ENCODE measurements around the gene CEP170B.
"Not testable (repeated sequence)": the region's sequence is repeated elsewhere in the genome, so short reads cannot be mapped to it uniquely, and the experiment has no call there.

CEP170B gene

DNA sequence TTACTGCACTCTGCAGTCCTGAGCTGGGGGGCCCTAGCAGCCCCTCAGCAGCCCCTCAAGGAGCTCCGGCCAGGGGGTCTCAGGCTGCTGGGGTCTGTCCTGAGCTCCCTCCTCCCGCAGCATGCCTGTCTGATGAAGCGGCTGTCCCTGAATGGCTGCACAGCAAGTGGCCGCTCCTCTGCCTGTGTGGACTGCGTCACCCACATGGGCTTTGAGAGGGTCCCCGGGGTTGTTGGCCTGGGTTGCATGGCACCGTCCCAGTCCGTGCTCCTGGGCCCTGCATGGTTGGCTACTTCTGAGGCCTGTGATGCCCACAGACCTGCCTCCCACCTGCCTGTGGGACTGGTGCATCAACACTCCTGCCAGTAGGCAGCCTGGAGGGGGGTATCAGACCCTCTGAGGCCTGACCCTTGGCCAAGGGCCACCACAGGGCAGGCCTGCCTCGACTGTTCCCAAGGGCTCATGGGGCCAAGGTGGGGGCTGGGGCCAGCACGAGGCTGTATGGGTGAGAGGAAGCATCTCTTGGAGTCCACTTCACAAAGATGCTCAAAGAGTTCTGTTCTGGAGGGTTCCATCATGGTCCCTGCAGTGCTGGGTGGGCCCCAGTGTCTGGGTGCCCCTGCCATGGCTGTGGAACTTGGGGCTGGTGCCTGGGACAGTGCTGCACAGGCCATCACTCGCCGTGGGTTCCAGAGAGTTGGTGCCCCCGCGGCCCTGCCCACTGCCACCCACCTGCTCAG is 12.2 kb downstream of the CEP170B start:
- DNase-seq (ENCODE audit: low read depth in 2 of 2, low spot score in 1 of 2) = no peak

GRCh38 chr14:104877806-104878550 is 12.9 kb downstream of the CEP170B start:
- no peak for DNase-seq (ENCODE audit: low read depth in 2 of 2, low spot score in 1 of 2)

DNA sequence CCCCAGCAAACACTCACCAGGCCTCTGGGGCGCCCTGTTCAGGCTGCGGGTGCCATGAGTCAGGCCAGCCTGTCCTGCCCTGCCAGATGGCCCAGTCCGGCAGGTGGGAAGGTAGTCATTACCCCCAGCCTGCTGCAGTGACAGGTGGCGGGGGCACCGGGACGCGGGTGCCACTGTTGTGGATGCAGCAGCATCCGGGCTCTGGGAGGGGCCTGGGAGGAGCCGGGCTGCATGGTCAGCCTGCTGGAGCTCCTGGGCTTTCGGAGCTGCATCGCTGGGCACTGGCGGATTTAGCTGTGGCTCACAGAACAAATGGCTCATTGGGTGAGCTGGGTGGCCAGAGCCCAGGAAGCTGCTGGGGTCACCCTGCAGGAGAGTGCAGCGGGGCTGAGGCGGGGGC is 13.5 kb downstream of the CEP170B start:
- DNase-seq (ENCODE audit: low read depth in 2 of 2, low spot score in 1 of 2) = no peak

DNA sequence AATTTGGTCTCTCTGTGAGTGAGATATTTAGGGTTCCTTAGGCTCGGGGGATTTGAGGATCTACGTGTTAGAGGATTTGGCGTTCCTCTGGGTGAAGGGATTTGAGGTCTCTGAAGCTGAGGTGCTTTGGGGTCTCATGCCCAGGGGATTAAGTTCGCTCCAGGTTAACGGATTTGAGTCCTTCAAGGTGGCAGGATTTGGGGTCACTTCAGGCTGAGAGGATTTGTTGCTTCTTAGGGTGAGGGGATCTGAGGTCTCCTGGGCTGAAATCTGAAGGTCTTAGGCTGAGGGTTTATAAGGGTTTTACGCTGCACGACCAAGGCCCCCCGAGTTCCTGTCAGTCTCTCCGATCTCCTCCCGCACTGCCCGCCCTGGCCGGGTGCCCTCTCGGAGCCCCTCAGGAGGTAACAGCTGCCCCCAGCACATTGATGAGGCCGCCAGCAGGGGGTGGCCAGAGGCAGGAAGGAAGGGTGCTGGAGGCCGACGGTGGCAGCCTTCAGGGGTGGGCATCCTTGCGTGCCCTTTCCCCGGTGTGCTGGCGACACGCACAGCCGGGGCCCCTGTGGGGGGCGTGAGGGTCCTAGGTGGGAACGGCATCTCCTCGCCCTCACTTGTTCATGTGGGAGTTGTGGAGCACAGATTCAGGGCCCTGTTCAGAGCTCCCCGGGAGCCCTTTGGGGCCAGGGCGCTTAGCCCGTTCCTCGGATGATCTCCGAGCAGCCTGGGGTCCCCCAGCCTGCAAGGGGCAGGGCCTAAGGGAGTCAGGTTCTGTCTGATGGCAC is 14.3 kb downstream of the CEP170B start:
- no peak for DNase-seq (ENCODE audit: low read depth in 2 of 2, low spot score in 1 of 2)

DNA sequence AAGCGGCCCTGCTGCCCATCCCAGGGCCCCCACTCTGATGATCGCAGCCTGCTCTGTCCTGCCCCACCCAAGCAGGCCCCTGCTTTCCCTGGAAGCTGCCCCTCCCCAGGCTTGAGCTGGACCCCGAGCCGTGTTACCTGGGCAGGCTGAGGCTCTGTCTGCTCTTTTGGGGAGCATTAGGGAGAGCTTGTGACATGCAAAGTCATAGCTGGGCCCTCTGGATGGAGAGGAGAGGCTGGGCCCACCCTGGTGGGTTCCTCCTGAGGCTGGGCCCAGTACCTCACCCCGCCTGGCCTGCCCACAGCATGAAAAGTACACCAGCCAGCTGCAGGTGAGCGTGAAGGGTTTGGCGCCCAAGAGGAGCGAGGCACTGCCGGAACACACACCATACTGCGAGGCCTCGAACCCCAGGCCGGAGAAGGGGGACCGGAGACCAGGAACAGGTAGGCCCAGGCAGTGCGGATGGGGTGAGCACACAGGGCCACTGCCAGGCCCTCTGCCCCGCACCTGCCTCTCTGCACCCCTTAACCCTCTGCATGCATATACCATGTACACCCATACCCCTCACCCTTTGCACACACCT is 15.0 kb downstream of the CEP170B start:
- DNase-seq (ENCODE audit: low read depth in 2 of 2, low spot score in 1 of 2) = no peak

DNA sequence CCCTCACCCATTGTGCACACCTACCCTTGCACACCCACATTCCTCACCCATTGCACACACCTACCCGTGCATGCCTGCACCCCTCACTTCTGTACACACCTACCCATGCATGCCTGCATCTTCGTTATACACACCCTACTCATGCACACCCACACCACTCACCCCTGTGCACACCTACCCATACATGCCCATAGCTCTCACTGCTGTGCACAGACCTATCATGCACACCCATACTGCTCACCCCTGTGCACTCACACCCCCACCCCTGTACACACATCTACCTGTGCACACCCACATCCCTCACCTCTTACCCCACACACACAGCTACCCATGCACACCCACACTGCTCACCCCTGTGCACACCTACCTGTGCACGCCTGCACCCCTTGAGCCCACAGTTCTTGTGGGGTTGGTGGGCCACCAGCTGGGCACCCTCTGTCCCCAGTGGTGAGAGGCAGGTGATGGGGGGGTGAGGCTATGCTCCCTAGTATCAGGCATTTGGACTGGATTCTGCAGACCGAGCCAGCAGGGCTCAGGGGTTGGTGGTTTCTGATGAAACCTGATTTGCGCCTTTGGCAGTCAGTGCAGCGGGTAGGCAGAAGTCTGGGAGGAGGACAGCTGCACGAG is 15.6 kb downstream of the CEP170B start:
- no peak for DNase-seq (ENCODE audit: low read depth in 2 of 2, low spot score in 1 of 2)

- DNase-seq (ENCODE audit: low read depth in 2 of 2, low spot score in 1 of 2) = no peak
Observed at GRCh38 chr14:104881369-104881979, 16.4 kb downstream of the CEP170B start.

- no peak for DNase-seq (ENCODE audit: low read depth in 2 of 2, low spot score in 1 of 2)
Observed at GRCh38 chr14:104882325-104882973, 17.4 kb downstream of the CEP170B start.

GRCh38 chr14:104882991-104883660 is 18.1 kb downstream of the CEP170B start:
- DNase-seq (ENCODE audit: low read depth in 2 of 2, low spot score in 1 of 2) = no peak

- DNase-seq (ENCODE audit: low read depth in 2 of 2, low spot score in 1 of 2) = no peak
Observed at GRCh38 chr14:104883681-104884361, 18.8 kb downstream of the CEP170B start.

- DNase-seq (ENCODE audit: low read depth in 2 of 2, low spot score in 1 of 2) = not testable (repeated sequence)
Observed at GRCh38 chr14:104884381-104884780, 19.3 kb downstream of the CEP170B start.

DNA sequence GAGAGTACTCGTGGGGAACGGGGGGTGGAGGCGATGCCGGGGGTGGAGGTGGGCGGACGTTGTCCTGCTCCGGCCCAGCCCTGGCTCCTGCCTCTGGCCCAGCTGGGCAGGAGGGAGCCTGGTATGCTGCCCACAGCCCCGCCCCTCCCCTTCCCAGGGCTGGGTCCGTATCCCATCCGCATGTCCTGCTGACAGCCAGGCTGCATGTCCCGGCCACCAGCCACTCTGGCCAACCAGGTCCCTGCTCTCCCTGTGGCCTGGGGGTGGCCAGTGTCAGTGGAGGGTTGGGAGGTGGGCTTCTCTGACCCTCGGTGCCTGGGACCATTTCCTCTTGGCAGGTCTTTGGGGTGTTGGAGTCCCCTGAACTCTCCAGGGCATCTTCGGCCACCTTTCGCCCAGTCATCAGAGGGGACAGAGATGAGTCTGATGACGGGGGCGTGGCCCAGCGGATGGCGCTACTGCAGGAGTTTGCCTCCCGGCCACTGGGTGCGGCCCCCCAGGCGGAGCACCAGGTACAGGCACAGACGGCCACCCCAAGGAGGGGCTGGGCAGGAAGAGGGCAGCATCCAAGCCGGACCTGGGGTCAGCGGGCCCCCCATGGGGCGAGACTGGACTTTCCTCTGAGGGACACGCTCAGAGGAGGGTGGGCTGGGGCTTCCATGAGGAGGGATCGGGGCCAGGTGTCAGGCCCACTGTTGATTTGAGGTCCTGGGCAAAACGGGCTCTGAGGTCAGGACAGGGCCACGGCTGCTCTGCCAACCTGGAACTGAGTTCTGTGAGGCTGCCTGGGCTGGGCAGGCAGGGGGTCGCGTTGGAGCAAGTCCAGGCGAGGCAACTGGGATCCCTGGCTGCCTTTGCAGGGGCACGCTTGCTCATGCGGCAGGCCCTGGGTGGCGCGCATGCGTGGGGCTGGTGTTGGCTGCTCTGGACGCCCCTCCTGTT is 20.2 kb downstream of the CEP170B start:
- DNase-seq (ENCODE audit: low read depth in 2 of 2, low spot score in 1 of 2) = no peak

DNA sequence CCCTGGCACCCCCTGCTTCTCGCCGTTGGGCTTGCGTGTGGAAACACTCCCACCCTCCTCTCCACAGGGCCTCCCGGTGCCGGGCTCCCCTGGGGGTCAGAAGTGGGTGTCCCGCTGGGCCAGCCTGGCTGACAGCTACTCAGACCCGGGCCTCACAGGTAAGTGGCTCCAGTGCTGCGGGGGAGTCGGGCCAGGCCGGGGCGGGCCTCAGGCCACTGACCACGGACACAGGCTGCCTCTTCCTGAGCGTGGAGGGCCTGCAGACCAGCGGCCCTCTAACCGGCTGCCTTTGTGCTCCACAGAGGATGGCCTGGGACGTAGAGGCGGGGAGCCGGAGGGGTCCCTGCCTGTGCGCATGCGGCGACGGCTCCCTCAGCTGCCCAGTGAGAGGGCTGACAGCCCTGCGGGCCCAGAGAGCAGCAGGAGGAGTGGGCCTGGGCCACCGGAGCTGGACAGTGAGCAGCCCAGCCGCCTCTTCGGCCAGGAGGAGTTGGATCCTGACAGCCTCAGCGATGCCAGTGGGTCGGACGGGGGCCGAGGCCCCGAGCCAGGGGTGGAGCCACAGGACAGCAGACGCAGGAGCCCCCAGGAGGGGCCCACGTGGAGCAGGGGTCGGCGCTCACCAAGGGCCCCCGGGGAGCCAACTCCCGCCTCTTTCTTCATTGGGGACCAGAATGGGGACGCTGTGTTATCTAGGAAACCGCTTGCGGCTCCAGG is 21.1 kb downstream of the CEP170B start:
- DNase-seq (ENCODE audit: low read depth in 2 of 2, low spot score in 1 of 2) = no peak

- no peak for DNase-seq (ENCODE audit: low read depth in 2 of 2, low spot score in 1 of 2)
Observed at GRCh38 chr14:104886690-104887622, 21.9 kb downstream of the CEP170B start.

DNA sequence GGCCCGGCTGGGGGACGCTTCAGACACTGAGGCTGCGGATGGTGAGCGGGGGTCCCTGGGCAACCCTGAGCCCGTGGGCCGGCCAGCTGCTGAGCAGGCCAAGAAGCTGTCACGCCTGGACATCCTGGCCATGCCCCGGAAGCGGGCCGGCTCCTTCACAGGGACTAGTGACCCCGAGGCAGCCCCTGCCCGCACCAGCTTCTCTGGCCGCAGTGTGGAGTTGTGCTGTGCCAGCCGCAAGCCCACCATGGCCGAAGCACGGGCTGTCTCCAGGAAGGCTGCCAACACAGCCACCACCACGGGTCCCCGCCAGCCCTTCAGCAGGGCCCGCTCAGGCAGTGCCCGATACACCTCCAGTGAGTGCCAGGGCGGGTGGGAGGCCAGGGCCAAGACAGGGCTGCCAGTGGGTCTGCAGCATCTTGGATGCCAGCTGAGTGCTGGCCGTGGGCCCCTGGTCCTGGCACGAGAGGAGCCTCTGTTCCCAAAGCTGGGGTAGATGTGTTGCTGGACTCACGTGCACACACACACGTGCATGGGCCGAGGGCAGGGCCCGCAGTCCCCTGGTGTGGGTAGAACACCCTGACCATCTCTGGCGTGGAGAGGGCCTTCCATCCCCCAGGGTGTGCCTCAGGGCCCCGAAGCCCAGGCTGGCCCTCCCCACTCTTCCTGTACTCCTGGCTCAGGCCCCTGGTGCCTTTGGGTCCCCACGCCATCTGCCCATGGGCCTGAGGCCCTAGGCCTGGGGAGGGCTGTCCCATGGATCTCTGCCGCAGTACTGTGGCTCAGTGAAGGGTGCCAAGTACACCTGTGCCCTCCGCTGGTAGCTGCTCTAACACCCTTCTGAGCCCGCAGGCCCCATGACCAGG is 22.8 kb downstream of the CEP170B start:
- no peak for DNase-seq (ENCODE audit: low read depth in 2 of 2, low spot score in 1 of 2)
